ENCODE results near the gene DPM2.

Gene DPM2

GRCh38 chr9:127899128-127899943 lies 38.3 kb downstream of the DPM2 start, which contains the start of gene ST6GALNAC6:
Gene ST6GALNAC6 (minus strand): TSS chr9:127899603. CDS start chr9:127897981, 1,622 bp downstream.
- peak; percentile 25 to 30 for DNase-seq (ENCODE audit: low read depth in 2 of 2)

GRCh38 chr9:127898433-127899127 lies 39.1 kb downstream of the DPM2 start:
- DNase-seq (ENCODE audit: low read depth in 2 of 2), result no peak

- no peak for DNase-seq (ENCODE audit: low read depth in 2 of 2)
Observed at GRCh38 chr9:127897193-127897692, 40.4 kb downstream of the DPM2 start.

GRCh38 chr9:127896395-127897192 lies 41.1 kb downstream of the DPM2 start:
- DNase-seq (ENCODE audit: low read depth in 2 of 2), result no peak

GRCh38 chr9:127895811-127896210 lies 41.8 kb downstream of the DPM2 start:
- no peak for DNase-seq (ENCODE audit: low read depth in 2 of 2)

- no peak for DNase-seq (ENCODE audit: low read depth in 2 of 2)
Observed at GRCh38 chr9:127893392-127893791, 44.3 kb downstream of the DPM2 start.

GRCh38 chr9:127892831-127893230 lies 44.8 kb downstream of the DPM2 start:
- DNase-seq (ENCODE audit: low read depth in 2 of 2), result no peak

GRCh38 chr9:127890053-127890452 lies 47.6 kb downstream of the DPM2 start:
- no peak for DNase-seq (ENCODE audit: low read depth in 2 of 2)

GRCh38 chr9:127887792-127888191 lies 49.9 kb downstream of the DPM2 start:
- DNase-seq (ENCODE audit: low read depth in 2 of 2), result no peak

GRCh38 chr9:127886401-127886972 lies 51.2 kb downstream of the DPM2 start:
- no peak for DNase-seq (ENCODE audit: low read depth in 2 of 2)

GRCh38 chr9:127885508-127886281 lies 52.0 kb downstream of the DPM2 start:
- DNase-seq (ENCODE audit: low read depth in 2 of 2), result no peak
